CD14-positive monocyte (primary cell): ENCODE measurements around the gene RPLP2. TPM values are rescaled to one million over a fixed set of nuclear protein-coding genes. Genes with fewer than 3 reads are reported as not detected.

Source experiments
- DNase-seq, 3 donors: peaks; one replicate each; pipeline ENCODE4 v3.0.0-alpha.2; 2011 to 2022
- H2AFZ ChIP-seq: 2 replicates; pipeline ENCODE4 v1.6.0; 2012; ENCODE audit warnings: mild to moderate bottlenecking, low read depth, low read length, inconsistent platforms; ENCODE audit not compliant: insufficient read depth, poor library complexity, severe bottlenecking
- H3K27ac ChIP-seq, 2 donors: 1 replicate in 1 of 2; 2 replicates in 1 of 2; pipeline ENCODE4 v1.5.1; 2012 to 2013; ENCODE audit warnings: low read length in 2 of 2, control low read depth in 1 of 2, inconsistent platforms in 1 of 2, low read depth in 1 of 2, mild to moderate bottlenecking in 1 of 2
- H3K27me3 ChIP-seq, 2 donors: one replicate each; pipeline versions ENCODE4 v1.6.0 to v1.6.1; 2011 to 2013; ENCODE audit warnings: low read length in 2 of 2; ENCODE audit not compliant: control insufficient read depth in 2 of 2, insufficient read depth in 2 of 2
- H3K36me3 ChIP-seq, 2 donors: replicated peaks in 1 of 2; 1 replicate in 1 of 2; 2 replicates in 1 of 2; pipeline versions ENCODE4 v1.5.1 to v1.6.1; 2012 to 2013; ENCODE audit warnings: low read length in 2 of 2, control low read depth in 1 of 2, inconsistent platforms in 1 of 2, mild to moderate bottlenecking in 1 of 2; ENCODE audit not compliant: insufficient read depth in 2 of 2, control insufficient read depth in 1 of 2
- H3K4me1 ChIP-seq, 2 donors: 1 replicate in 1 of 2; 2 replicates in 1 of 2; pipeline versions ENCODE4 v1.5.1 to v1.6.1; 2012 to 2013; ENCODE audit warnings: low read length in 2 of 2, control low read depth in 1 of 2, inconsistent platforms in 1 of 2, mild to moderate bottlenecking in 1 of 2, moderate library complexity in 1 of 2; ENCODE audit not compliant: insufficient read depth in 2 of 2, control insufficient read depth in 1 of 2
- H3K4me2 ChIP-seq: replicated peaks from 2 replicates; pipeline ENCODE3; 2012; ENCODE audit warnings: low read length, moderate library complexity, mild to moderate bottlenecking; ENCODE audit not compliant: poor library complexity, severe bottlenecking; ENCODE audit errors: extremely low read depth
- H3K4me3 ChIP-seq, 3 experiments: fragments of 200-600 bp in 1 of 3; sonication (generic) in 1 of 3; replicated peaks in 1 of 3; 1 replicate in 2 of 3; 2 replicates in 1 of 3; pipeline ENCODE4 v1.5.1; 2011 to 2013; ENCODE audit warnings: low read length in 3 of 3, mild to moderate bottlenecking in 3 of 3, control low read depth in 2 of 3, low read depth in 2 of 3, inconsistent platforms in 1 of 3, moderate library complexity in 1 of 3
- H3K79me2 ChIP-seq: 2 replicates; pipeline ENCODE4 v1.6.0; 2012; ENCODE audit warnings: mild to moderate bottlenecking, control low read depth, inconsistent platforms, low read length, moderate library complexity; ENCODE audit not compliant: insufficient read depth
- H3K9ac ChIP-seq: 2 replicates; pipeline ENCODE4 v1.6.0; 2017; ENCODE audit warnings: low read length, mild to moderate bottlenecking; ENCODE audit not compliant: insufficient read depth, poor library complexity, severe bottlenecking
- H3K9me3 ChIP-seq, 2 donors: replicated peaks in 1 of 2; 1 replicate in 1 of 2; 2 replicates in 1 of 2; pipeline versions ENCODE4 v1.5.1 to v1.6.1; 2012 to 2013; ENCODE audit warnings: low read length in 2 of 2, control low read depth in 1 of 2; ENCODE audit not compliant: control insufficient read depth in 1 of 2, insufficient read depth in 1 of 2
- H4K20me1 ChIP-seq: 2 replicates; pipeline ENCODE4 v1.6.0; 2012; ENCODE audit warnings: mild to moderate bottlenecking, low read length, control low read depth, moderate library complexity; ENCODE audit not compliant: insufficient read depth
- H3K27ac Mint-ChIP-seq, 7 donors: one replicate each; pipeline ENCODE4 v1.8.0; 2020; ENCODE audit warnings: mild to moderate bottlenecking in 7 of 7, mixed read lengths in 7 of 7, moderate library complexity in 6 of 7, inconsistent platforms in 2 of 7
- H3K27me3 Mint-ChIP-seq, 3 donors: one replicate each; pipeline ENCODE4 v1.8.0; 2021 to 2022; ENCODE audit warnings: low read depth in 3 of 3, mild to moderate bottlenecking in 3 of 3, mixed read lengths in 3 of 3, moderate library complexity in 3 of 3, inconsistent platforms in 1 of 3
- H3K36me3 Mint-ChIP-seq, 2 donors: one replicate each; pipeline ENCODE4 v1.8.0; 2020; ENCODE audit warnings: mixed read lengths in 2 of 2, inconsistent platforms in 1 of 2, mild to moderate bottlenecking in 1 of 2
- H3K4me1 Mint-ChIP-seq: one replicate; pipeline ENCODE4 v1.8.0; 2020; ENCODE audit warnings: mild to moderate bottlenecking, mixed read lengths
- H3K4me3 Mint-ChIP-seq, 2 donors: one replicate each; pipeline ENCODE4 v1.8.0; 2020; ENCODE audit warnings: mild to moderate bottlenecking in 2 of 2, mixed read lengths in 2 of 2, moderate library complexity in 1 of 2
- H3K9me3 Mint-ChIP-seq, 7 donors: one replicate each; pipeline ENCODE4 v1.8.0; 2020 to 2022; ENCODE audit warnings: mixed read lengths in 7 of 7, mild to moderate bottlenecking in 6 of 7, moderate library complexity in 6 of 7, inconsistent platforms in 2 of 7
- CTCF ChIP-seq: fragments of 200-600 bp; IDR thresholded peaks from one replicate; pipeline ENCODE4 v1.8.0; 2022; ENCODE audit warnings: antibody characterized with exemption, mild to moderate bottlenecking
- WGBS: methylation state at CpG from one replicate; pipeline ENCODE4 v1.1.5; 2013; ENCODE audit warnings: missing lambda C conversion rate; ENCODE audit not compliant: insufficient coverage; 5-methylcytosine and 5-hydroxymethylcytosine counted together
- intact Hi-C, 2 donors: fragments of 100-400 bp; cut with micrococcal nuclease; formaldehyde crosslinking; loops; one replicate each; pipeline versions ENCODE4 v1.15.0 to v1.15.1; 2023
- polyA plus RNA-seq, 3 donors: library from polyadenylated mRNA; depleted of rRNA in 1 of 3; unstranded in 2 of 3; stranded (reverse) in 1 of 3; fragments of 300-500 nt in 2 of 3; fragments of >200 nt in 1 of 3; fragmentation: Illumina TruSeq in 2 of 3; gene quantifications; 1 replicate in 2 of 3; 2 replicates in 1 of 3; pipeline ENCODE4 v1.2.3, GENCODE V29; 2012 to 2021

Gene RPLP2
- polyA plus RNA-seq, 3 donors: 879 to 1,191 (median 990) TPM

- no peak overlapping the region for H3K27ac Mint-ChIP-seq
- H3K4me2 ChIP-seq: no peak overlapping the region
- no peaks in the 10 kb centered on the region for H3K9me3 Mint-ChIP-seq
These were observed 15.6 kb upstream of the RPLP2 start for GRCh38 chr11:794013-794765.

More at GRCh38 chr11:794013-794765, 15.6 kb upstream of the RPLP2 start:
- intact Hi-C loops: no loop called here
- 98% methylated on average over 29 of the region's 31 CpGs for WGBS
- H3K27me3 ChIP-seq: peaks cover 3 to 12% of the 10 kb centered on the region in 2 donors
- peaks cover 15% of the 10 kb centered on the region for H3K79me2 ChIP-seq
- Mint-ChIP-seq H3K27me3 (peaks cover 7 to 16% (median 14%) of the 10 kb centered on the region in 3 donors), H3K4me3 (no peak overlapping the region), H3K4me1 (peaks cover 18% of the 10 kb centered on the region), H3K36me3 (peaks cover 15 to 17% of the 10 kb centered on the region in 2 donors)
- no peak overlapping the region for H3K27ac ChIP-seq
- no peak overlapping the region for H2AFZ ChIP-seq
- H4K20me1 ChIP-seq: peaks cover 9% of the 10 kb centered on the region
- DNase-seq: no peak
- TF ChIP-seq CTCF: no peak
- no peak overlapping the region for H3K4me3 ChIP-seq
- H3K9ac ChIP-seq: no peak overlapping the region
- peaks cover 29 to 33% of the 10 kb centered on the region in 2 donors for H3K4me1 ChIP-seq
- H3K9me3 ChIP-seq: no peaks in the 10 kb centered on the region
- peaks cover 5 to 9% of the 10 kb centered on the region in 2 donors for H3K36me3 ChIP-seq
